ENCODE results near the gene WWOX.

The WWOX gene

GRCh38 chr16:78237841-78238240, 138.4 kb downstream of the WWOX start:
- no peak overlapping the region for H3K4me3 ChIP-seq (replicated peaks in 1 of 2; ENCODE audit: low read depth in 2 of 2, low read length in 2 of 2)
- no peak for DNase-seq (ENCODE audit: low read depth in 2 of 2)

DNA sequence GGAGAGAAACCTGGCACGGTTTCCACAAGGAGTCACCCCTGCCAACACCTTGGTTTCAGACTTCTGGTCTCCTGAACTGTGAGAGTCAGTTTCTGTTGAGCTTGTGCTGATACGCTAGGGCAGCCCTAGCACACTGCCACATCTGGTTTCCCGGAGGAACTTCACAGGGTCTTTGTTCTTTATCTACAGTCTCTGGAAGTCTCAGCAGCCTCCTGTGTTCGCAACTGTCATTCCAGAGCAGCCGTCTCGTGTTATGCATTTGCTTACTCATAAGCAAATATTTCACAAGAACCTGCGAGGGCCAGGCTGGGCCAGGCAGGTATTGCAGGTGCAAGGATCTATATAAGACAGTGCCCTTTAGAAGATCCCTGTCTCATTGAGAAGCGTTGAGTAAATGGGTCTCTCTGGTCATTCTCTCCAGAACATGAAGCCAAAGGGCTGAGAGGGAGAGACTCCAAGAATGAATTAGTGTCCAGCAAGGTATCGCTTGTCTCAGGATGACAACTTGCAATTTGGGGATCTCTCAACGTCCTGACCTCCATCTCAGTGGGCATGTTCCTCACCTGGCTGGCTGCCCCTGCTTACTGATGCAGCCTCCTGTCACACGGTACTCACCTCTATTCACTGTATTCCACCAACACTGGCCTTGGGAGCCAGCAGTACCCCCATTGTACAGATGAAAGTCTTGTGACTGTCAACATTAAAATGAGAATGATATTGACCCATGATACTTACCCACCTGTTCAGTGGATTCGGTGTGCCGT, 141.2 kb downstream of the WWOX start:
- DNase-seq (ENCODE audit: low read depth in 2 of 2), result no peak
- TF ChIP-seq, protein P1, sequence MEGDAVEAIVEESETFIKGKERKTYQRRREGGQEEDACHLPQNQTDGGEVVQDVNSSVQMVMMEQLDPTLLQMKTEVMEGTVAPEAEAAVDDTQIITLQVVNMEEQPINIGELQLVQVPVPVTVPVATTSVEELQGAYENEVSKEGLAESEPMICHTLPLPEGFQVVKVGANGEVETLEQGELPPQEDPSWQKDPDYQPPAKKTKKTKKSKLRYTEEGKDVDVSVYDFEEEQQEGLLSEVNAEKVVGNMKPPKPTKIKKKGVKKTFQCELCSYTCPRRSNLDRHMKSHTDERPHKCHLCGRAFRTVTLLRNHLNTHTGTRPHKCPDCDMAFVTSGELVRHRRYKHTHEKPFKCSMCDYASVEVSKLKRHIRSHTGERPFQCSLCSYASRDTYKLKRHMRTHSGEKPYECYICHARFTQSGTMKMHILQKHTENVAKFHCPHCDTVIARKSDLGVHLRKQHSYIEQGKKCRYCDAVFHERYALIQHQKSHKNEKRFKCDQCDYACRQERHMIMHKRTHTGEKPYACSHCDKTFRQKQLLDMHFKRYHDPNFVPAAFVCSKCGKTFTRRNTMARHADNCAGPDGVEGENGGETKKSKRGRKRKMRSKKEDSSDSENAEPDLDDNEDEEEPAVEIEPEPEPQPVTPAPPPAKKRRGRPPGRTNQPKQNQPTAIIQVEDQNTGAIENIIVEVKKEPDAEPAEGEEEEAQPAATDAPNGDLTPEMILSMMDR (IDR thresholded peaks at IDR 0.05; ENCODE audit: low read depth, low read length), result no peak
- no peak overlapping the region for H3K4me3 ChIP-seq (replicated peaks in 1 of 2; ENCODE audit: low read depth in 2 of 2, low read length in 2 of 2)

More at GRCh38 chr16:78237841-78238240, 138.4 kb downstream of the WWOX start:
- TF ChIP-seq, protein P1 (IDR thresholded peaks at IDR 0.05; ENCODE audit: low read depth, low read length), result no peak

DNA sequence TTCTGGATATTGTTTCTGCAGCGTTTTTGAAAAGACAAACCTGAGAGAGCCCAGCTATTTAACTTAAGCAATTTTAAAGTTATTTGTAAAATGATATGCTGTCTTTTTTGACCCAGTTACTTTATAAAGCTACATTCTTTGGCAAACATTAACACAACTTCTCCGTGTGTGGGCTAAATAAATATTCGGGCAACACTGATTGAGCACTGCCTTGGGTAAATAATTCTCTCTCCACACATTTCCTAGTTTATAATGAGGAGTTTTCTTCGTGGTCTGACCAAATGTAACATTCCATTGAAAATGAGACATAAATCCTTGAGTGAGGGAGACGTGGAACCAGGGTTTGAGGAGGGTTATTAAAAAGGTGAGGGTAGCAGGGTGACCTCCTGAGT, 142.8 kb downstream of the WWOX start:
- DNase-seq (ENCODE audit: low read depth in 2 of 2), result no peak
- TF ChIP-seq, protein P1 (IDR thresholded peaks at IDR 0.05; ENCODE audit: low read depth, low read length), result no peak
- no peak overlapping the region for H3K4me3 ChIP-seq (replicated peaks in 1 of 2; ENCODE audit: low read depth in 2 of 2, low read length in 2 of 2)

- TF ChIP-seq, protein P1 (IDR thresholded peaks at IDR 0.05; ENCODE audit: low read depth, low read length), result no peak
- no peak for DNase-seq (ENCODE audit: low read depth in 2 of 2)
- H3K4me3 ChIP-seq (replicated peaks in 1 of 2; ENCODE audit: low read depth in 2 of 2, low read length in 2 of 2), result no peak overlapping the region
Measured at GRCh38 chr16:78244131-78244895, 144.9 kb downstream of the WWOX start.

DNA sequence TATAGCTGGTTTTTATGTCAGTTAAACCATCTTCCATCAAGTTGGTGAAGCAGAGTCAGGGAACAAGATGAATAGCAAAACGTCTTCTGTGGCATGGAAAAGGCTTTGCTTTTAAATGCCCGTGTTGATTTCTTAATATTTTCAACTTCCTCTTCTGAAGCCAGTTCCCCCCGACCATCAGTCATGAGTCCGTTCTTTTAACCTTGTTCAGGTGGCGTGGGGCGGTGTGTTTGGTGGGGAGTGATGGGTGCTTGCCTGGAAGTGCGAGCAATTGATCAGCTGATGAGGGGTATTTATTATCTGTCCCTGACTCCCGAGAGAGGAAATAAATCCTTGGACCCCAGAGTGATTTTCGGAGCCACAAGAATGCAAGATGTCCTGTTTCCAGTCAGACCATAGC, 147.1 kb downstream of the WWOX start:
- H3K4me3 ChIP-seq (replicated peaks in 1 of 2; ENCODE audit: low read depth in 2 of 2, low read length in 2 of 2), result no peak overlapping the region
- TF ChIP-seq, protein P1 (IDR thresholded peaks at IDR 0.05; ENCODE audit: low read depth, low read length), result no peak
- DNase-seq (ENCODE audit: low read depth in 2 of 2), result no peak

GRCh38 chr16:78249056-78249455, 149.6 kb downstream of the WWOX start:
- TF ChIP-seq, protein P1 (IDR thresholded peaks at IDR 0.05; ENCODE audit: low read depth, low read length), result no peak
- DNase-seq (ENCODE audit: low read depth in 2 of 2), result no peak
- H3K4me3 ChIP-seq (replicated peaks in 1 of 2; ENCODE audit: low read depth in 2 of 2, low read length in 2 of 2), result no peak overlapping the region
